Activated B cell treated with CpG ODN at 0.5 μM for 24 hours (primary cell): ENCODE data around the gene MGME1. TPM values are rescaled to one million over a fixed set of nuclear protein-coding genes. Genes with fewer than 3 reads are reported as not detected.

ENCODE experiments used
- ATAC-seq: fragments of 200-7000 bp; cut with Tn5 transposase; one replicate; pipeline ENCODE4 v1.10.0; 2021; ENCODE audit warnings: low read depth, mild to moderate bottlenecking, moderate library complexity
- CTCF ChIA-PET: fragments of 350-600 bp; sonication (Branson Sonifier 250); formaldehyde crosslinking; loops from one replicate; lab custom pipeline; 2021; ENCODE audit warnings: antibody characterized with exemption; lab: Charles Lee
- POLR2A ChIA-PET: fragments of 350-600 bp; sonication (Branson Sonifier 250); formaldehyde crosslinking; loops from one replicate; lab custom pipeline; 2021; ENCODE audit warnings: antibody characterized with exemption; lab: Charles Lee
- DNase-seq: peaks from one replicate; pipeline ENCODE4 v3.0.0; 2022
- H3K27ac Mint-ChIP-seq: one replicate; pipeline ENCODE4 v1.8.0; 2020; ENCODE audit warnings: mixed read lengths
- H3K27me3 Mint-ChIP-seq: one replicate; pipeline ENCODE4 v1.8.0; 2021; ENCODE audit warnings: mixed read lengths
- H3K36me3 Mint-ChIP-seq: one replicate; pipeline ENCODE4 v1.8.0; 2021; ENCODE audit warnings: low read depth, mixed read lengths
- H3K4me1 Mint-ChIP-seq: one replicate; pipeline ENCODE4 v1.8.0; 2021; ENCODE audit warnings: mixed read lengths
- H3K4me3 Mint-ChIP-seq: one replicate; pipeline ENCODE4 v1.8.0; 2020; ENCODE audit warnings: mild to moderate bottlenecking, mixed read lengths
- H3K9me3 Mint-ChIP-seq: one replicate; pipeline ENCODE4 v1.8.0; 2020; ENCODE audit warnings: mixed read lengths
- intact Hi-C: fragments of 100-400 bp; cut with micrococcal nuclease; formaldehyde crosslinking; loops from one replicate; pipeline ENCODE4 v1.15.1; 2024
- total RNA-seq: library from RNA; stranded (reverse); gene quantifications from 2 replicates; pipeline ENCODE4 v1.2.3, GENCODE V29; 2022
- TF ChIP-seq, protein P1 (sequence below): fragments of 200-600 bp; IDR thresholded peaks from one replicate; pipeline ENCODE4 v1.8.0; 2022; ENCODE audit warnings: antibody characterized with exemption, mild to moderate bottlenecking

The MGME1 gene
- total RNA-seq, 1 donor from 2014 or later: 19.0 TPM

DNA sequence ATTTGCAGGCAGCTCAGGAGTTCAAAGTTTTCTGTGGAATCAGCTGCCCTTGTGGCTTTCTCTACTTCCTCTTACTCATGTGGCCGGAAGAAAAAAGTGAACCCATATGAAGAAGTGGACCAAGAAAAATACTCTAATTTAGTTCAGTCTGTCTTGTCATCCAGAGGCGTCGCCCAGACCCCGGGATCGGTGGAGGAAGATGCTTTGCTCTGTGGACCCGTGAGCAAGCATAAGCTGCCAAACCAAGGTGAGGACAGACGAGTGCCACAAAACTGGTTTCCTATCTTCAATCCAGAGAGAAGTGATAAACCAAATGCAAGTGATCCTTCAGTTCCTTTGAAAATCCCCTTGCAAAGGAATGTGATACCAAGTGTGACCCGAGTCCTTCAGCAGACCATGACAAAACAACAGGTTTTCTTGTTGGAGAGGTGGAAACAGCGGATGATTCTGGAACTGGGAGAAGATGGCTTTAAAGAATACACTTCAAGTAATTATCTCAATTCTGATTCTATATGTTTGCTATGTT is 1.1 kb downstream of the MGME1 start:
- DNase-seq (peak; percentile 36), ATAC-seq (peak; percentile 2)
- CTCF ChIA-PET: interaction anchor here (1.6 kb wide), 1 partner anchor 17 kb away, joined by 5 read pairs; no protein-coding TSS in a partner anchor
- Mint-ChIP-seq H3K4me3 (peak overlapping the region; percentile 97), H3K4me1 (peaks cover 77% of the 10 kb centered on the region), H3K27me3 (no peaks in the 10 kb centered on the region), H3K36me3 (peaks cover 37% of the 10 kb centered on the region), H3K9me3 (no peaks in the 10 kb centered on the region), H3K27ac (peak overlapping the region; percentile 97)
- intact Hi-C loops: loop anchor here (1.0 to 10.0 kb wide), 7 partner anchors 31 to 1945 kb away; partner anchors contain the start of genes KAT14, PET117 and SMIM26
- POLR2A ChIA-PET: interaction anchor here (0.6 to 5.3 kb wide), 13 partner anchors 9 to 497 kb away, joined by 3 to 96 read pairs (median 4); partner anchors contain the start of genes DSTN, DZANK1, POLR3F and RRBP1
- TF ChIP-seq, protein P1, sequence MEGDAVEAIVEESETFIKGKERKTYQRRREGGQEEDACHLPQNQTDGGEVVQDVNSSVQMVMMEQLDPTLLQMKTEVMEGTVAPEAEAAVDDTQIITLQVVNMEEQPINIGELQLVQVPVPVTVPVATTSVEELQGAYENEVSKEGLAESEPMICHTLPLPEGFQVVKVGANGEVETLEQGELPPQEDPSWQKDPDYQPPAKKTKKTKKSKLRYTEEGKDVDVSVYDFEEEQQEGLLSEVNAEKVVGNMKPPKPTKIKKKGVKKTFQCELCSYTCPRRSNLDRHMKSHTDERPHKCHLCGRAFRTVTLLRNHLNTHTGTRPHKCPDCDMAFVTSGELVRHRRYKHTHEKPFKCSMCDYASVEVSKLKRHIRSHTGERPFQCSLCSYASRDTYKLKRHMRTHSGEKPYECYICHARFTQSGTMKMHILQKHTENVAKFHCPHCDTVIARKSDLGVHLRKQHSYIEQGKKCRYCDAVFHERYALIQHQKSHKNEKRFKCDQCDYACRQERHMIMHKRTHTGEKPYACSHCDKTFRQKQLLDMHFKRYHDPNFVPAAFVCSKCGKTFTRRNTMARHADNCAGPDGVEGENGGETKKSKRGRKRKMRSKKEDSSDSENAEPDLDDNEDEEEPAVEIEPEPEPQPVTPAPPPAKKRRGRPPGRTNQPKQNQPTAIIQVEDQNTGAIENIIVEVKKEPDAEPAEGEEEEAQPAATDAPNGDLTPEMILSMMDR: no peak

DNA sequence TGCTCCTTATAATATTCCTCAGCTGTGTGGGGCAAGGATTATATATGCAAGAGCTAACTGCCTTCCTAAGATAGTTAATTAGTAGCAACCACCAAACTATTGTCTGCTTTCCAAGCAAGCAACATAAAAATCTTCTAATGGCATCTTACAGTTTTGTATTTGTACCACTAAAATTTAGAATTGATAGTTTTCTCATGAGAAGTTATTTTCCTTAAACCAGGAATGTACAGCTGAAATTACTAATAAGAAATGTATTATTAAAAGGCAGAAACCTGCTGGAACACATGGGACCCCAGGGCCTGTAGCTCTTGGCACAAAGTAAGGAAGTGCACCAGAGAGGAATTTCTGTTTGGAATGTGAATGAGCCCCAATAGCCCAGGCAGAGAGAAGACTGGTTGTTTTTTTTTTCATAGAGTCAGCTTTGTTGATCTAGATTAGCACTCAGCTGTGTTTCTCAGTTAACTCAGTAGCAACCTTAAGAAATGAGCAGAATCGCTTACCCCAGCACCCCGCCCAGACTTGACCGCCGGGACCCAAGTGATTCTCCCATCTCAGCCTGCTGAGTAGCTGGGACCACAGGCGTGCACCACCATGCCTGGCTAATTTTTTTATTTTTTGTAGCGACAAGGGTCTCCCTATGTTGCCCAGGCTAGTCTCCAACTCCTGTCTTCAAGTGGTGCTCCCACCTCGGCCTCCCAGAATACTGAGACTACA is 2.6 kb downstream of the MGME1 start:
- Mint-ChIP-seq H3K9me3 (no peaks in the 10 kb centered on the region), H3K36me3 (peaks cover 47% of the 10 kb centered on the region), H3K27ac (peak overlapping the region; percentile 97), H3K4me1 (peaks cover 64% of the 10 kb centered on the region), H3K27me3 (no peaks in the 10 kb centered on the region), H3K4me3 (peak overlapping the region; percentile 97)
- ATAC-seq: no peak
- no peak for DNase-seq
- TF ChIP-seq, protein P1: no peak
- ChIA-PET POLR2A (interaction anchor here (0.6 to 1.8 kb wide), 5 partner anchors 10 to 289 kb away, joined by 3 to 6 read pairs (median 3); partner anchors contain the start of gene RRBP1), CTCF (interaction anchor here (0.6 to 1.4 kb wide), 5 partner anchors 13 to 289 kb away, joined by 4 to 8 read pairs (median 4); partner anchors contain the start of gene RRBP1)
- intact Hi-C loops: no loop called here

DNA sequence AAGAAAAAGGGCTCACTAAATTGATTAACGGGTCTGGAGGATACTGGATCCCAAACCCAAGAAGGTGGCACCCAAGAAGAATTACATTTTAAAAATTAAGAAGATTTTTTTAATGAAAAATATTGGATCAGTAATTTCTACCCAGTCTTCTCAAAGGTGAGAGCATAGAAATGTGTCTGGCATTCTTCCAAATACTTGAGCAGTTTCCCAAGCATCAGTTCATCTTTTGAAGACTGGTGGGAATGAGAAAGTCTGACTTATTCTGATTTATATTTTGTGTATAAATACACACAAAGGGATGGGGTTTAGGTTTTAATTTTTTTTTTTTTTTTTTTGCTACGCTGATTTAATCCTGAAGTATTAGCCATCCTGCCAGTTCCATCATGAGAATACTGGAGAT is 3.3 kb downstream of the MGME1 start:
- H3K4me1 Mint-ChIP-seq: peaks cover 58% of the 10 kb centered on the region
- H3K27me3 Mint-ChIP-seq: no peaks in the 10 kb centered on the region
- H3K4me3 Mint-ChIP-seq: peak overlapping the region; percentile 97
- H3K36me3 Mint-ChIP-seq: peaks cover 49% of the 10 kb centered on the region
- POLR2A ChIA-PET: interaction anchor here (0.9 to 1.8 kb wide), 2 partner anchors 16 to 290 kb away, joined by 3 to 6 read pairs; partner anchors contain the start of gene RRBP1
- TF ChIP-seq, protein P1: no peak
- ATAC-seq: no peak
- no peak for DNase-seq
- H3K9me3 Mint-ChIP-seq: no peaks in the 10 kb centered on the region
- H3K27ac Mint-ChIP-seq: peak overlapping the region; percentile 97
- intact Hi-C loops: no loop called here
- CTCF ChIA-PET: interaction anchor here (0.6 kb wide), 1 partner anchor 70 kb away, joined by 4 read pairs; no protein-coding TSS in a partner anchor

DNA sequence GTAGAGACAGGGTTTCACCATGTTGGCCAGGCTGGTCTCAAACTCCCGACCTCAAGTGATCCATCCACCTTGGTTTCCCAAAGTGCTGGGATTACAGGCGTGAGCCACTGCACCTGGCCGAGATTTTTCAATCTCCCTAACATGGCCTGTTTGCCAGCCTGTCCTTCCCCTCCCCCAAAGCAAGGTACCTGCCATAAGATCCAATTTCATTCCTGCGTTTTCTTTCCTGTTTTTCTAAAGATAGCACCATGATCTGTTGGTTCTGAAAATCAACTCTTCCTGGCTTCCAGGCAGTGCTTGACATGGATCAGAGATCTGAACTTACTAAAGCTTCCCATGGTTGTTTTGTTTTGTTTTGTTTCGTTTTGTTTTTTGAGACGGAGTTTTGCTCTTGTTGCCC is 7.5 kb downstream of the MGME1 start:
- no peaks in the 10 kb centered on the region for H3K27me3 Mint-ChIP-seq
- DNase-seq (no peak), ATAC-seq (no peak)
- H3K4me1 Mint-ChIP-seq: peaks cover 40% of the 10 kb centered on the region
- H3K27ac Mint-ChIP-seq: peak overlapping the region; percentile 35
- H3K4me3 Mint-ChIP-seq: no peak overlapping the region
- H3K36me3 Mint-ChIP-seq: peaks cover 40% of the 10 kb centered on the region
- H3K9me3 Mint-ChIP-seq: no peaks in the 10 kb centered on the region
- intact Hi-C loops: no loop called here
- POLR2A ChIA-PET: no interaction called here
- CTCF ChIA-PET: no interaction called here
- TF ChIP-seq, protein P1: no peak

DNA sequence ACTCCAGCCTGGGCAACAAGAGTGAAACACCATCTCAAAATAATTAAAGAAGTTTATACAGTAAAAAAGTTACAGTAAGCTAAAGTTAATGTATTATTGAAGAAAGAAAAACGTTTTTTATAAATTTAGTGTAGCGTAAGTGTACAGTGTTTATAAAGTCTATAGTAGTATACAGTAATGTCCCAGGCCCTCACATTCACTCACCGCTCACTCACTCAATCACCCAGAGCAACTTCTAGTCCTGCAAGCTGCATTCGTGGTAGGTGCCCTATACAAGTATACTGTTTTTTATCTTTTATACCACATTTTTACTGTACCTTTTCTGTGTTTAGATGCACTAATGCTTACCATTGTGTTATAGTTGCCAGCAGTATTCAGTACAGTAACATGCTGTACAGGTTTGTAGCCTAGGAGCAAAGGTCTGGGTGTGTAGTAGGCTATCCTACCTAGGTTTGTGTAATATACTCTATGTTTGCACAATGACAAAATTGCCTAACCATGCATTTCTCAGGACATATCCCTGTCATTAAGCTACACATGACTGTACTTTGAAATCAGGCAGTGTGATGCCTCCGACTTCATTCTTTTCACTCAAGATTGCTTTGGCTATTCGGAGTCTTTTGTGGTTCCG is 16.7 kb downstream of the MGME1 start:
- no peaks in the 10 kb centered on the region for H3K9me3 Mint-ChIP-seq
- H3K4me1 Mint-ChIP-seq: peaks cover 8% of the 10 kb centered on the region
- no peak for DNase-seq
- no peak overlapping the region for H3K27ac Mint-ChIP-seq
- POLR2A ChIA-PET: no interaction called here
- no peak for ATAC-seq
- CTCF ChIA-PET: no interaction called here
- TF ChIP-seq, protein P1: no peak
- peaks cover 56% of the 10 kb centered on the region for H3K36me3 Mint-ChIP-seq
- no peaks in the 10 kb centered on the region for H3K27me3 Mint-ChIP-seq
- no peak overlapping the region for H3K4me3 Mint-ChIP-seq
- intact Hi-C loops: no loop called here
